SK-N-SH (cell line): ENCODE results near the gene CLTCL1.

ENCODE experiments used
- EP300 ChIP-seq, 2 experiments: IDR thresholded peaks; 2 replicates each; pipeline versions ENCODE4 v1.4.0 to v1.6.1; 2012; ENCODE audit warnings: borderline replicate concordance in 1 of 2, low read depth in 1 of 2, low read length in 1 of 2
- JUND ChIP-seq: IDR thresholded peaks from 2 replicates; pipeline ENCODE4 v1.4.0; 2012
- NFIC ChIP-seq: IDR thresholded peaks from 2 replicates; pipeline ENCODE4 v1.4.0; 2012; ENCODE audit warnings: borderline replicate concordance
- NRF1 ChIP-seq: IDR thresholded peaks from 2 replicates; pipeline ENCODE4 v1.6.1; 2012; ENCODE audit warnings: low read depth, mild to moderate bottlenecking, low read length
- POLR2AphosphoS5 ChIP-seq: IDR thresholded peaks from 2 replicates; pipeline ENCODE4 v1.6.1; 2012; ENCODE audit warnings: low read depth, low read length
- TF ChIP-seq, protein P1 (sequence below): fragments of 200-600 bp; sonication (generic); IDR thresholded peaks from 2 replicates; pipeline ENCODE4 v1.6.1; 2017; ENCODE audit warnings: antibody characterized with exemption, mild to moderate bottlenecking, moderate library complexity

DNA sequence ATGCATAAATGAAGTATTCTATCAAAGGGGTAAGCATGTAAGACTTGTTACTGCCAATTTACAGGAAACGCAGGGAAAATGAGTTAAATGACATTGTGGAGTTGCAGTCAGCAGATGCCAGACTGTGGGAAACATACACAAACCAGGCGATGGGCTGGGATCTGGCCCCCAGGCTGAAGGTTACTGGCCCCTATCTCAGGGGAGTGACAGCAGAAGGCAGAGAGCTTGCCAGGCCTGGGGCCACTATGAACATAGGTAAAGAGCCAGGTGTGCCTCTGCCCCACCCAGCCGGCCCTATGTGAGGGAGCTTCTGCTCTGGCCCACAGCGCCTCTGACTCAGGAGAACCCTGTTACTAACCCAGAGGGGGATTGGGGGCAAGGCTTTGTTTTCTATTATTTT is 86.9 kb downstream of the CLTCL1 start:
- TF ChIP-seq POLR2AphosphoS5 (no peak), NRF1 (no peak), JUND (no peak), NFIC (no peak), EP300 (IDR thresholded peaks at IDR 0.05; ENCODE audit: borderline replicate concordance in 1 of 2, low read depth in 1 of 2, low read length in 1 of 2) (no peak)
- TF ChIP-seq, protein P1, sequence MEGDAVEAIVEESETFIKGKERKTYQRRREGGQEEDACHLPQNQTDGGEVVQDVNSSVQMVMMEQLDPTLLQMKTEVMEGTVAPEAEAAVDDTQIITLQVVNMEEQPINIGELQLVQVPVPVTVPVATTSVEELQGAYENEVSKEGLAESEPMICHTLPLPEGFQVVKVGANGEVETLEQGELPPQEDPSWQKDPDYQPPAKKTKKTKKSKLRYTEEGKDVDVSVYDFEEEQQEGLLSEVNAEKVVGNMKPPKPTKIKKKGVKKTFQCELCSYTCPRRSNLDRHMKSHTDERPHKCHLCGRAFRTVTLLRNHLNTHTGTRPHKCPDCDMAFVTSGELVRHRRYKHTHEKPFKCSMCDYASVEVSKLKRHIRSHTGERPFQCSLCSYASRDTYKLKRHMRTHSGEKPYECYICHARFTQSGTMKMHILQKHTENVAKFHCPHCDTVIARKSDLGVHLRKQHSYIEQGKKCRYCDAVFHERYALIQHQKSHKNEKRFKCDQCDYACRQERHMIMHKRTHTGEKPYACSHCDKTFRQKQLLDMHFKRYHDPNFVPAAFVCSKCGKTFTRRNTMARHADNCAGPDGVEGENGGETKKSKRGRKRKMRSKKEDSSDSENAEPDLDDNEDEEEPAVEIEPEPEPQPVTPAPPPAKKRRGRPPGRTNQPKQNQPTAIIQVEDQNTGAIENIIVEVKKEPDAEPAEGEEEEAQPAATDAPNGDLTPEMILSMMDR: no peak
